Activated naive CD8-positive, alpha-beta T cell treated with anti-CD3 and anti-CD28 coated beads, Interleukin-2, amount 50 U/mL, for 24 hours (primary cell): ENCODE data around the gene TKFC.

Source experiments
- ATAC-seq: fragments of 150-1000 bp; cut with Tn5 transposase; one replicate; pipeline ENCODE4 v1.10.0; 2021
- DNase-seq: peaks from one replicate; pipeline ENCODE4 v3.0.0; 2021
- H3K27ac Mint-ChIP-seq: one replicate; pipeline ENCODE4 v1.8.0; 2021; ENCODE audit warnings: mild to moderate bottlenecking, mixed read lengths
- H3K27me3 Mint-ChIP-seq: one replicate; pipeline ENCODE4 v1.8.0; 2021; ENCODE audit warnings: mixed read lengths
- H3K36me3 Mint-ChIP-seq: one replicate; pipeline ENCODE4 v1.8.0; 2021; ENCODE audit warnings: low read depth, mixed read lengths
- H3K4me1 Mint-ChIP-seq: one replicate; pipeline ENCODE4 v1.8.0; 2021; ENCODE audit warnings: mixed read lengths
- H3K4me3 Mint-ChIP-seq: one replicate; pipeline ENCODE4 v1.8.0; 2021; ENCODE audit warnings: mild to moderate bottlenecking, moderate library complexity, mixed read lengths
- H3K9me3 Mint-ChIP-seq: one replicate; pipeline ENCODE4 v1.8.0; 2021; ENCODE audit warnings: mixed read lengths

TKFC gene

DNA sequence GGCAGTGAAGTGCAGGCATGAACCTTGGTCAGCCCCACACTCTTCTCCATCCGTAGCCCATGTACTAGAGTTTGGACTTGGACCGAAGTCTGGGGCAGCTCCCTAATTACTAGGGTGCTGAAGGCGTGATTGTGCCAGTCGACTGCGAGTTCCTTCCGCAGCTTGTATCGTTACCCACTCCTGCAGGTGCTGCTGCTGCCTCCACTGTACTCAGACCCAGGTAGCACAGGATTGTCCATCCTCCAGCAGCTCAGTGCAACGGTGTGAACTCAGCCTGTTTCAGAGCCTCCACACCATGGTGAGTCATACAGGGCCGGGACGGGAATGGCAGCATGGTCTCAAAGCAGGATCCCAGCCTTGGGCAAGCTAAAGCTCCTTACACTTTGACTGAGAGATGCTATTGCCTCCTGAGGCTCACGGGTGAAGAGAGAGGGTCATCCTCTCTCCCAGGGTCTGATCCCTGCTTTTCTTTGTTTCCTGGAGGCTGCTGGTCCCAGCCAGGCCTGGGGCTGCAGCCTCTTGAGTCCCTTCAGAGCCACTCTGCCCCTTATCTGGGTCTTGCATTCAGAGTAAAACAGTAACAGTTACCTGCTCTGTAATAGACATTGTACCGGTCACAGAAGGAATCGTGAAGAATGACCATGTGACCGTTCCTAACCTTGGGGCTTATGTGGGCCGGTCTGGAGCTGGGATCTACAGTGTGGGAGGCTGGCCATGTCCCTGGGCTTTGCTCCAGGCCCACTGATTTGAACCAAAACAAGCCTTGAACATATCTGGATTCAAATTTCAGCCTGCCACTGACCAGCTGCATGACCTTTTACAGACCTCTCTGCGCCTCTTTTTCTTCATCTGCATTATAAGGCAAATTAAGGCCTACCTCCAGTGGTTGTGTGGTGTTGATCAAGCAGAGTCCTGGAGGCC, 1.7 kb downstream of the TKFC start:
- H3K27me3 Mint-ChIP-seq = no peaks in the 10 kb centered on the region
- DNase-seq (no peak), ATAC-seq (no peak)
- peak overlapping the region; percentile 98 for H3K27ac Mint-ChIP-seq
- H3K9me3 Mint-ChIP-seq = no peaks in the 10 kb centered on the region
- peaks cover 54% of the 10 kb centered on the region for H3K4me1 Mint-ChIP-seq
- H3K4me3 Mint-ChIP-seq = peak overlapping the region; percentile 97
- peaks cover 29% of the 10 kb centered on the region for H3K36me3 Mint-ChIP-seq

DNA sequence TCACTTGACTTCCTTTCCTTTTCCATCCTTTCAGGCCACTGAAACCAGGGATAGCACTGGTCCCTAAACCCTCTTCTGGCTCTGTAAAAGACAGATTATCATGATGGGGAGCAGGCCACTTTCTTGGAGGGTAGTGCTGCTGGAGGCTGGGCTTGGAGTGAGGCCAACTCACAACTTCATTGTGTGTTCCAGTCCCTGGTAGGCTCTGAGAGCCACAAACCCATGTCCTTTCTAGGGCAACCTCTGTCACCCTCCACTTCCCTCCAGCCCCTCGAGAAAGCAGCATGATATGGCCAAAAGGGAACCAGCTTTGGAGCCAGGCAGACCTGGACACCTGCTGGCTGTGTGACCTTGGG, 2.3 kb downstream of the TKFC start:
- ATAC-seq (no peak), DNase-seq (no peak)
- Mint-ChIP-seq H3K4me3 (no peak overlapping the region), H3K9me3 (no peaks in the 10 kb centered on the region), H3K4me1 (peaks cover 48% of the 10 kb centered on the region), H3K27me3 (no peaks in the 10 kb centered on the region), H3K27ac (peak overlapping the region; percentile 98), H3K36me3 (peaks cover 23% of the 10 kb centered on the region)

DNA sequence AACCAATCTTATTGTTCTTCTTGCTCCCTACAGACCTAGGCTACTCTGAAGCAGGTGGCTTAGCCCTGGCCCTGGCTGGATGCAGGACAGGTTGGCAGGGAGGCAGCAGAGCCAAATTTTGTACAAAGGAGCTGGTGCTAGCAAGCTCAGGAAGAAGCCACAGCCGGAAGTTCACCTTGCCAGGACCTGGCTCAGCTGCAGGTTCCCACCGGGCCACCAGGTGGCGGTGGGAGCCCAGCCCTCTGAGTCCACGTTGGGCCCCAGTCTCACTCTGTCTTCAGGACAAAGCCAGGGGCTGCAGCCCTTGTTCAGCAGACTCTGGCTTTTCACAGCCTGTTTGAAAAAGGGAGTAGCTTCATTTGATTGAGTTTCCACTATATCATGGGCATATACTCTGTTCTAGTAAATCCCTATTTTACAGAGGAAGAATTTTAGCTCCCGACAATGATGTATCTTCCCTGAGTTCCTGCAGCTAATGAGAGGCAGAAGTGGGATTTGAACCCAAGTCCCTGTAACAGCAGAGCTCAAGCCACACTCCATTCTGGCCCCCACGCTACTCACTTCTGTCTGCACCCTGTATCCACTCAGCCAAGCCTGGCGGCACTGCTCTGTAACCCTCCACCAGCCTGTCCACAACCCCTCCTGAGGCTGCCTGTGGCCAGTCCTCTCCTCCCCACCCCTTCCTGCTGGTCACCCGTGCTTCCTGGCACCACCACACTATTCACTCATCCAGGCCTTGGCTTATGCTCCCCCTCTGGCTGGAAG, 3.3 kb downstream of the TKFC start:
- ATAC-seq = peak; percentile 61
- no peaks in the 10 kb centered on the region for H3K9me3 Mint-ChIP-seq
- DNase-seq = peak; percentile 83
- peak overlapping the region; percentile 70 for H3K27ac Mint-ChIP-seq
- H3K36me3 Mint-ChIP-seq = peaks cover 16% of the 10 kb centered on the region
- peaks cover 39% of the 10 kb centered on the region for H3K4me1 Mint-ChIP-seq
- no peaks in the 10 kb centered on the region for H3K27me3 Mint-ChIP-seq
- no peak overlapping the region for H3K4me3 Mint-ChIP-seq

DNA sequence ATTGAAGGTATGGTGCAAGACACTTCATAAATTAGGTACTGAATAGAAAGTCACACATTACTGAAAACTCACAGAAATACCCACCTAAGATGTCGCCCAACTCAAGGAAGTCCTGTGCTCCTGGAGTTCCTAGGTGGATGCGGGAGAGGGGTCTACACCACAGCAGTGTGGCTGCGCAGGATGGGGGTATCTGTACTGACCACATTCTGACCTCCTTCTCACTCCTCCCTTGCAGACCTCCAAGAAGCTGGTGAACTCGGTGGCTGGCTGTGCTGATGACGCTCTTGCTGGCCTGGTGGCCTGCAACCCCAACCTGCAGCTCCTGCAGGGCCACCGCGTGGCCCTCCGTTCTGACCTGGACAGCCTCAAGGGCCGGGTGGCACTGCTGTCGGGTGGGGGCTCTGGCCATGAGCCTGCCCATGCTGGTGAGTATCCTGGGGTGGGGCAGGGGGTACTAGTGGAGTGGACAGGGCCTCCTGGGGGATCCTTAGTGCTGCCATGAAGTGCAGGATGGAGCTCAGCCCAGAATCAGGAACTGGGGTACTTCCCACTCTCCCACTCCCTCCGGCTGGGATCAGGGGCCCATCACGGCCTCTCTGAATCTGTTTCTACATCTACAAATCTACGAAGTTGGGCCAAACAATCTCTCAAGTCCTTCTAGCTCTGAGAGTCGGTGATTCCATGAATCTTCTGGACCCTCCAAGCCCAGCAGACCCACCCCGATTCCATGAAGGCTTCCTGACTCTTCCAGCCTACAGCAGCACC, 4.9 kb downstream of the TKFC start:
- H3K27ac Mint-ChIP-seq = no peak overlapping the region
- peaks cover 28% of the 10 kb centered on the region for H3K4me1 Mint-ChIP-seq
- no peak overlapping the region for H3K4me3 Mint-ChIP-seq

DNA sequence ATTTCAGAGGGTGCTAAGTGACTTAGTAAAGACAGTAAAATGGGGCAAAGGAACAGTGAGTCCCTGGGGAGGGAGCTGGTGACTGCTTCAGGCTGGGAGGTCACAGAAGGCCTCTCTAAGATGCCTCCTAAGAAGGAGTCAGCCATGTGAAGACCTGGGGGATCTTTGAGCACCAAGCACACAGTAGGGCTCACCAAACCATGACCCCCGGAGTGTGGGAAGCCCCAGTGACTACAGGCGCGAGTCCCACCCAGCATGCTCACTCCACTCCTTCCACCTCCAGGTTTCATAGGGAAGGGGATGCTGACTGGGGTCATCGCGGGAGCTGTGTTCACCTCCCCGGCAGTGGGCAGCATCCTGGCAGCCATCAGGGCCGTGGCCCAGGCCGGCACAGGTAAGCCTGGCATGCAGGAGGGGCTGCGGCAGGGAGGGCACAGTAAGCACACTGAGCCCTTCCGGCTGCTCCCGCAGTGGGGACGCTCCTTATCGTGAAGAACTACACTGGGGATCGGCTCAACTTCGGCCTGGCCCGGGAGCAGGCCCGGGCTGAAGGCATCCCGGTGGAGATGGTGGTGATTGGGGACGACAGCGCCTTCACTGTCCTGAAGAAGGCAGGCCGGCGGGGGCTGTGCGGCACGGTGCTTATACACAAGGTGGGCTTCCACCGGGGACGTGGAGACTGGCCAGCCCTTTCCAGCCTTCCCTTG, 5.9 kb downstream of the TKFC start:
- Mint-ChIP-seq H3K27me3 (no peaks in the 10 kb centered on the region), H3K9me3 (no peaks in the 10 kb centered on the region), H3K27ac (no peak overlapping the region), H3K36me3 (peaks cover 7% of the 10 kb centered on the region), H3K4me1 (peaks cover 20% of the 10 kb centered on the region), H3K4me3 (no peak overlapping the region)
- ATAC-seq = no peak
- DNase-seq = no peak

More for the DNA sequence above, 4.9 kb downstream of the TKFC start:
- Mint-ChIP-seq H3K36me3 (peaks cover 7% of the 10 kb centered on the region), H3K9me3 (no peaks in the 10 kb centered on the region), H3K27me3 (no peaks in the 10 kb centered on the region)
- no peak for DNase-seq
- ATAC-seq = no peak

DNA sequence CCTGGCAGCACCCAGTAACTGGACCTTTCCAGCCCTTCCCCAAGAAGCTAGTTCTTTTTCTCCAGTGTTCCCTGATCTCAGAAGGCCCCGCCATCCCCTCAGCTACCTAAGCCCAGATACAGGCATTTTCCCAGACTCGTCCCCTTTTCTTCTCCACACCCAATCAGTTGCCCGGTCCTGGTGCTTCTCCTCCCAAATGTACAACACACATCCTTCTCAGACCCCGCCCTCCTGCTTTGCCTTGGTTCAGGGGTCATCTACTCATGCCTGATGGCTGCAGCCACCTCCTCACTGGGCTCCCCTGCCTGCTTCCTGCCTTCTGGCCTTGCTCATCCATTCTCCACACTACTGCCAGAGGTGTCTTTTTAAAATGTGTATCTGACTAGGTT, 6.5 kb downstream of the TKFC start:
- H3K4me3 Mint-ChIP-seq = no peak overlapping the region
- peaks cover 15% of the 10 kb centered on the region for H3K4me1 Mint-ChIP-seq
- H3K36me3 Mint-ChIP-seq = peaks cover 7% of the 10 kb centered on the region
- ATAC-seq = no peak
- no peak for DNase-seq
- no peaks in the 10 kb centered on the region for H3K27me3 Mint-ChIP-seq
- H3K27ac Mint-ChIP-seq = no peak overlapping the region
- H3K9me3 Mint-ChIP-seq = no peaks in the 10 kb centered on the region

DNA sequence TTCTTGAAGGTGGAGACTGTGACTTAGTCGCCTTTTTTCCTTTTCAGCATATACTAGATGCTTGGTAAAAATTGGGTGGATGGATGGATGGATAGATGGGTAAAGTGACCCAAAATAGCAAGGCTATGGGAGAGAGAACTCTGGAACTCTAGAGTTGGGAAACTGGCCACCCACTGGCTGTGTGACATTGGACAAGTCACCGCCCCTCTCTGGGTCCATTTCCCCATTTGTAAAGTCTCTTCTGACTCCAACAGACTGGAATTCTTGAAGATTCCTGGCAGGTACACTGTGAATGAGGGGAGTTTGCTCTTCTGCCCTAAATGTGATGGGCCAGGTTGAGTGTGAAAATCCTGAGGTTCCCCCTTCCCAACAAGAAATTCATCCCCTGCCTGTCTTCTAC, 8.0 kb downstream of the TKFC start:
- Mint-ChIP-seq H3K27ac (no peak overlapping the region), H3K4me1 (peaks cover 12% of the 10 kb centered on the region), H3K4me3 (no peak overlapping the region), H3K27me3 (no peaks in the 10 kb centered on the region), H3K36me3 (peaks cover 7% of the 10 kb centered on the region), H3K9me3 (no peaks in the 10 kb centered on the region)
- ATAC-seq (no peak), DNase-seq (no peak)

DNA sequence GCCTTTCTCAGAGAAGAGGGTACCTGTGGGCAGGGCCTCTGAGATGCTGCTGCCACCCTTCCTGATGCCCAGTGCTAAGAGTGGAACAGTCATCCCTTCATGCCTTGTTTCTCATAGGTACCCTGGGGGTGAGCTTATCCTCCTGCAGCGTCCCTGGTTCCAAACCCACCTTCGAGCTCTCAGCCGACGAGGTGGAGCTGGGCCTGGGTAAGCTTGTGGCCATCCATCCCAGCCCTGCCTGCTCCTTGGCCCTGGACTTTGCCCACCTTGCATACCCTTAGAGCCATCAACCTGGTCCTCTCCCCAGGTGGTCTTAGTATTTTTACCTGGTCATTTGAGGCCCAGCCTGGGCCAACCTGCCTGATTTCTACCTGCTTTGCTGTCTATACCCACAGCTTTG, 8.7 kb downstream of the TKFC start:
- Mint-ChIP-seq H3K4me3 (no peak overlapping the region), H3K27me3 (no peaks in the 10 kb centered on the region), H3K9me3 (no peaks in the 10 kb centered on the region), H3K27ac (no peak overlapping the region), H3K4me1 (peaks cover 5% of the 10 kb centered on the region), H3K36me3 (peaks cover 7% of the 10 kb centered on the region)
- ATAC-seq (no peak), DNase-seq (no peak)

DNA sequence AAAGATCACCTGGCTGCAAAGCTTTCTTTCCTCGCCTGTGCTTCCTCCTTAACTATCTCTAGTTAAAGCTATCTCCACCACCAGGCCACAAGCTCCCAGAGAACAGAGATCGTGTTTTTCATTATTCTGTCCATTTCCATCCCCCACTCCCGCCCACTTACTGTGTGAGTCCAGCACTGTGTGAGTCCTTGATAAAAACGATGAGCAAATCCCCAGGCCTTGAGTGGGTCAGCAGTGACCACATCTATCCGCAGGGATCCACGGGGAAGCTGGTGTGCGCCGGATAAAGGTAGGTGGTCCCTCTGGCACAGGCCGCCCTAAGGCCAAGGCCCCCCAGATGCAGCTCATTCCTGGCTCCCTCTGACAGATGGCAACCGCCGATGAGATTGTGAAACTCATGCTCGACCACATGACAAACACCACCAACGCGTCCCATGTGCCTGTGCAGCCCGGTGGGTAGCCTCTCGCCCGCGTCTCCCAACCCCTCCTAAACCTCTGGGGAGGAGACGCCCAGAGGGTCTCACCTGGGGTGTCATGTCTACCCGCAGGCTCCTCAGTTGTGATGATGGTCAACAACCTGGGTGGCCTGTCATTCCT, 9.3 kb downstream of the TKFC start:
- Mint-ChIP-seq H3K4me3 (no peak overlapping the region), H3K36me3 (peaks cover 7% of the 10 kb centered on the region), H3K27ac (no peak overlapping the region), H3K4me1 (no peaks in the 10 kb centered on the region), H3K9me3 (no peaks in the 10 kb centered on the region), H3K27me3 (no peaks in the 10 kb centered on the region)
- ATAC-seq = no peak
- no peak for DNase-seq

DNA sequence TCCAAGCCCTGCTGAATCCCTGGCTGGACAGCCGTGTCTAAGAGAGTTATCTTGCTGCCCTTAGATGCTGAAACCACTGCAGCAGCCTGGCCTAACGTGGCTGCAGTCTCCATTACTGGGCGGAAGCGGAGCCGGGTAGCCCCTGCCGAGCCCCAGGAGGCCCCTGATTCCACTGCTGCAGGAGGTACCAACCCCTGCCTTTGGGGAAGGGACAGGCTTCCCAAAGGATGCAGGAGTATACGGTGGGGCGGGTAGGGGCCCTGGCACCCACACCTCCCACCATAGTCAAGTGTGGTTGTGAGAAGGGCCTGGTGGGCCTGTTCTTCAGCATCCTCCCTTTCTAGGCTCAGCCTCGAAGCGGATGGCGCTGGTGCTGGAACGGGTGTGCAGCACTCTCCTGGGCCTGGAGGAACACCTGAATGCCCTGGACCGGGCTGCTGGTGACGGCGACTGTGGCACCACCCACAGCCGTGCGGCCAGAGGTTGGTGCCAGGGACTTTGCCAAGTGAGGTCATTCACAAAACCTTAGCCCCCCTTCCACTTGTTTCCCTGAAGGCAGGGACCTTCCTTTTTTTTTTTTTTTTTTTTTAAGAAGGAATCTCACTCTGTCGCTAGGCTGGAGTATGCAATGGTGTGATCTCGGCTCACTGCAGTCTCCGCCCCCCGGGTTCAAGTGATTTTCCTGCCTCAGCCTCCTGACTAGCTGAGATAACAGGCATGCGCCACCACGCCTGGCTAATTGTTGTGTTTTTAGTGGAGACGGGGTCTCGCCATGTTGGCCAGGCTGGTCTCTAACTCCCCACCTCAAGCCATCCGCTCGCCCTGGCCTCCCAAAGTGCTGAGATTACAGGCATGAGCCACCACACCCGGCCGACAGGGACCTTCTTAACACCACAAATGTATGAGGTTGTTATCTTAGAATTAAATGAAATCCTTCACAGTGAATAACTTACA, 11.0 kb downstream of the TKFC start:
- ATAC-seq = no peak
- H3K27me3 Mint-ChIP-seq = no peaks in the 10 kb centered on the region
- H3K4me3 Mint-ChIP-seq = no peak overlapping the region
- peaks cover 5% of the 10 kb centered on the region for H3K36me3 Mint-ChIP-seq
- no peak for DNase-seq
- H3K9me3 Mint-ChIP-seq = no peaks in the 10 kb centered on the region
- H3K27ac Mint-ChIP-seq = no peak overlapping the region
- no peaks in the 10 kb centered on the region for H3K4me1 Mint-ChIP-seq

DNA sequence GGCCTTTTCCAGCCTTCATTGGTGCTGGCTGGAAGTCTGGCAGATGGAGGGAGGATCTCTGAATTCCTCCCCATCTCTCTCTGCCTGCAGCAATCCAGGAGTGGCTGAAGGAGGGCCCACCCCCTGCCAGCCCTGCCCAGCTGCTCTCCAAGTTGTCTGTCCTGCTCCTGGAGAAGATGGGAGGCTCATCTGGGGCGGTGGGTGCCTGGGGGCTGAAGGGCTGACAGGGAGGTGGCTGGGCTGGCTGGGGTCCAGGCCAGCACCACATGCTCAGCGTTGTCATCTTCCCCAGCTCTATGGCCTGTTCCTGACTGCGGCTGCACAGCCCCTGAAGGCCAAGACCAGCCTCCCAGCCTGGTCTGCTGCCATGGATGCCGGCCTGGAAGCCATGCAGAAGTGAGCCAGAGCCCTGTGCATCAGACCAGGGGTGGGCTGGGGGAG, 12.2 kb downstream of the TKFC start:
- no peaks in the 10 kb centered on the region for H3K9me3 Mint-ChIP-seq
- H3K36me3 Mint-ChIP-seq = no peaks in the 10 kb centered on the region
- no peak overlapping the region for H3K4me3 Mint-ChIP-seq
- no peaks in the 10 kb centered on the region for H3K4me1 Mint-ChIP-seq
- H3K27me3 Mint-ChIP-seq = no peaks in the 10 kb centered on the region
- no peak for DNase-seq
- H3K27ac Mint-ChIP-seq = no peak overlapping the region
- no peak for ATAC-seq

DNA sequence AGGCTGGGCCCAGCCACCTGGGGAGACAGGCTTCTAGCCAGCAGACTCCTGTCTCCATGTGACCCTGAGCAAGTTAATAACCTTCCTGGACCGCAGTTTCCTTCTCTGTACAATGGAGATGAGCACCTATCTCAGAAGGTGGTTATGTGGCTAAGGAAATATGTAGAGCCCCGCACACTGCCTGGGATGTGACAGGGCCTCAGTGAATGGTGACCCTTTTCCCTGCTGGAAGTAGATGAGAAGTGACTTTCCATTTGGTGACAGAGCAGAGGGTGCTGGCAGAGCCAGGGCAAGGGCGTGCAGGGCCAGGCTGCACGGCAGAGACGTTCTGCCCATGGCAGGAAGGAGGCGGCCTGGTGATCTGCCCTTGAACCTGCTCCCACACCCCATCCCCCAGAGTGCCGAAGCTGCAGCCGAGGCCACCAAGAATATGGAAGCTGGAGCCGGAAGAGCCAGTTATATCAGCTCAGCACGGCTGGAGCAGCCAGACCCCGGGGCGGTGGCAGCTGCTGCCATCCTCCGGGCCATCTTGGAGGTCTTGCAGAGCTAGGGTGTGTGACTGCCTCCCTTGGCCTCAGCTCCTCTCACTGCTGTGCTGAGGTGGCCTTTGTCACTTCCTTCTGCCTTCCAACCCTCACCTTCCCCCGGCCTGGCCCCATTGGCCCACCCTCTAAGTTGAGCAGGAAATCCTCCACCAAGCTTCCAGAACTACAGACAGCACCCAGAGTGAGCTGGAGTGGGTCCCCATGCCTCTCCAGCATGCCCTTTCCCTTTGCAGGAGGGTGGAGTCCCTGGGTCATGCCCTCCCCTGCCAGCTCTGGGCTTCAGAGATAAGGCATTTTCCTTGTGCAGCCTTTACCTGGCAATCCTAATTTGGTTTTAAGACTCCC, 13.2 kb downstream of the TKFC start:
- H3K4me1 Mint-ChIP-seq = no peaks in the 10 kb centered on the region
- H3K4me3 Mint-ChIP-seq = no peak overlapping the region
- DNase-seq (no peak), ATAC-seq (no peak)
- no peaks in the 10 kb centered on the region for H3K36me3 Mint-ChIP-seq
- H3K9me3 Mint-ChIP-seq = no peaks in the 10 kb centered on the region
- no peak overlapping the region for H3K27ac Mint-ChIP-seq
- H3K27me3 Mint-ChIP-seq = no peaks in the 10 kb centered on the region
